Trophoblast cell (in vitro differentiated cells and primary cell): ENCODE data around the gene EFHC1.

Experiments used
- DNase-seq, 2 donors: peaks; one replicate each; pipeline ENCODE4 v3.0.0-alpha.2; 2016
- H2AFZ ChIP-seq: 2 replicates; pipeline ENCODE4 v1.6.1; 2013; ENCODE audit warnings: low read length, moderate library complexity, mild to moderate bottlenecking; ENCODE audit not compliant: insufficient read depth, poor library complexity
- H2AK5ac ChIP-seq: 2 replicates; pipeline ENCODE4 v1.6.1; 2013; ENCODE audit warnings: mild to moderate bottlenecking, low read length
- H2BK120ac ChIP-seq: 2 replicates; pipeline ENCODE4 v1.6.1; 2013; ENCODE audit warnings: low read length, mild to moderate bottlenecking, moderate library complexity; ENCODE audit not compliant: insufficient read depth, poor library complexity
- H2BK12ac ChIP-seq: 2 replicates; pipeline ENCODE4 v1.6.1; 2013; ENCODE audit warnings: mild to moderate bottlenecking, low read length, moderate library complexity
- H2BK5ac ChIP-seq: 2 replicates; pipeline ENCODE4 v1.6.1; 2013; ENCODE audit warnings: low read length, low read depth, moderate library complexity, mild to moderate bottlenecking; ENCODE audit not compliant: poor library complexity
- H3K14ac ChIP-seq: 2 replicates; pipeline ENCODE4 v1.6.1; 2013; ENCODE audit warnings: mild to moderate bottlenecking, low read length
- H3K18ac ChIP-seq: 2 replicates; pipeline ENCODE4 v1.6.1; 2013; ENCODE audit warnings: mild to moderate bottlenecking, low read length
- H3K23ac ChIP-seq: 2 replicates; pipeline ENCODE4 v1.6.1; 2013; ENCODE audit warnings: low read length
- H3K27ac ChIP-seq: 2 replicates; pipeline ENCODE4 v1.5.1; 2013; ENCODE audit warnings: low read depth, mild to moderate bottlenecking, inconsistent platforms, low read length, moderate library complexity
- H3K27me3 ChIP-seq: 2 replicates; pipeline ENCODE4 v1.6.1; 2013; ENCODE audit warnings: inconsistent platforms, mild to moderate bottlenecking, low read length, moderate library complexity; ENCODE audit not compliant: insufficient read depth
- H3K36me3 ChIP-seq, 2 experiments: 1 replicate in 1 of 2; 2 replicates in 1 of 2; pipeline ENCODE4 v1.6.1; 2013; ENCODE audit warnings: low read length in 2 of 2, mild to moderate bottlenecking in 2 of 2, moderate library complexity in 1 of 2; ENCODE audit not compliant: insufficient read depth in 2 of 2, control insufficient read depth in 1 of 2
- H3K4ac ChIP-seq: 2 replicates; pipeline ENCODE4 v1.6.1; 2013; ENCODE audit warnings: low read depth, mild to moderate bottlenecking, low read length, moderate library complexity
- H3K4me1 ChIP-seq, 2 experiments: 1 replicate in 1 of 2; 2 replicates in 1 of 2; pipeline ENCODE4 v1.6.1; 2013; ENCODE audit warnings: low read length in 2 of 2, mild to moderate bottlenecking in 2 of 2, moderate library complexity in 1 of 2; ENCODE audit not compliant: insufficient read depth in 2 of 2, control insufficient read depth in 1 of 2
- H3K4me2 ChIP-seq: 2 replicates; pipeline ENCODE4 v1.6.1; 2013; ENCODE audit warnings: inconsistent platforms, mild to moderate bottlenecking, low read length, moderate library complexity
- H3K4me3 ChIP-seq: 2 replicates; pipeline ENCODE4 v1.5.1; 2013; ENCODE audit warnings: mild to moderate bottlenecking, low read depth, low read length, inconsistent platforms
- H3K79me1 ChIP-seq: one replicate; pipeline ENCODE4 v1.6.1; 2013; ENCODE audit warnings: low read length
- H3K79me2 ChIP-seq: 2 replicates; pipeline ENCODE4 v1.6.1; 2013; ENCODE audit warnings: low read length, mild to moderate bottlenecking; ENCODE audit not compliant: control insufficient read depth, insufficient read depth, poor library complexity
- H3K9ac ChIP-seq: 2 replicates; pipeline ENCODE4 v1.6.1; 2013; ENCODE audit warnings: mild to moderate bottlenecking, low read length
- H3K9me3 ChIP-seq: 2 replicates; pipeline ENCODE4 v1.6.1; 2013; ENCODE audit warnings: low read depth, mild to moderate bottlenecking, control low read depth, inconsistent platforms, low read length; ENCODE audit not compliant: insufficient read depth
- H4K12ac ChIP-seq: 2 replicates; pipeline ENCODE4 v1.6.1; 2013; ENCODE audit warnings: low read depth, mild to moderate bottlenecking, low read length, moderate library complexity
- H4K8ac ChIP-seq: 2 replicates; pipeline ENCODE4 v1.6.1; 2013; ENCODE audit warnings: low read depth, mild to moderate bottlenecking, low read length, moderate library complexity
- H4K91ac ChIP-seq: one replicate; pipeline ENCODE4 v1.6.1; 2013; ENCODE audit warnings: low read depth, mild to moderate bottlenecking, low read length, moderate library complexity
- WGBS: extraction: QIAGEN DNeasy Blood & Tissue Kit; methylation state at CpG from one replicate; pipeline ENCODE4 v1.1.7; 2013; ENCODE audit warnings: missing lambda C conversion rate; ENCODE audit not compliant: insufficient read length, insufficient coverage; ENCODE audit errors: extremely low coverage; 5-methylcytosine and 5-hydroxymethylcytosine counted together

The EFHC1 gene

GRCh38 chr6:52545406-52546119 lies 125.4 kb downstream of the EFHC1 start:
- peak overlapping the region; percentile 10 for H3K18ac ChIP-seq
- H3K23ac ChIP-seq, result no peak overlapping the region
- no CpG with 5 or more reads among the region's 6 CpGs for WGBS
- no peaks in the 10 kb centered on the region for H3K9me3 ChIP-seq
- no peak for DNase-seq
- H2BK5ac ChIP-seq, result no peak overlapping the region
- H3K14ac ChIP-seq, result peak overlapping the region; percentile 29
- peak overlapping the region; percentile 54 for H2BK12ac ChIP-seq
- H3K4me3 ChIP-seq, result no peak overlapping the region
- H3K4me1 ChIP-seq, result peaks cover 15 to 22% of the 10 kb centered on the region in 2 experiments
- peaks cover 2% of the 10 kb centered on the region for H3K79me2 ChIP-seq
- H3K9ac ChIP-seq, result no peak overlapping the region
- H3K36me3 ChIP-seq, result no peaks in the 10 kb centered on the region
- H3K4me2 ChIP-seq, result no peak overlapping the region
- H2BK120ac ChIP-seq, result no peak overlapping the region
- H4K91ac ChIP-seq, result peak overlapping the region; percentile 33
- H4K12ac ChIP-seq, result no peak overlapping the region
- no peak overlapping the region for H3K27ac ChIP-seq
- peak overlapping the region; percentile 27 for H4K8ac ChIP-seq
- no peak overlapping the region for H2AFZ ChIP-seq
- H3K27me3 ChIP-seq, result no peaks in the 10 kb centered on the region
- peak overlapping the region; percentile 9 for H3K4ac ChIP-seq
- H2AK5ac ChIP-seq, result no peak overlapping the region
- peaks cover 2% of the 10 kb centered on the region for H3K79me1 ChIP-seq

- Histone ChIP-seq H2BK12ac (no peak overlapping the region), H3K9ac (no peak overlapping the region), H2BK5ac (no peak overlapping the region), H3K18ac (no peak overlapping the region), H4K8ac (no peak overlapping the region), H4K91ac (no peak overlapping the region), H2BK120ac (no peak overlapping the region), H3K14ac (no peak overlapping the region), H3K27ac (no peak overlapping the region), H3K27me3 (no peaks in the 10 kb centered on the region), H3K23ac (no peak overlapping the region), H4K12ac (no peak overlapping the region), H3K36me3 (no peaks in the 10 kb centered on the region), H3K9me3 (no peaks in the 10 kb centered on the region), H2AFZ (no peak overlapping the region), H3K4me1 (peaks cover 20 to 28% of the 10 kb centered on the region in 2 experiments), H3K79me1 (peaks cover 2% of the 10 kb centered on the region), H3K4me3 (no peak overlapping the region), H3K4ac (no peak overlapping the region), H3K4me2 (no peak overlapping the region), H3K79me2 (peaks cover 2% of the 10 kb centered on the region), H2AK5ac (no peak overlapping the region)
- no CpG with 5 or more reads among the region's 1 CpG for WGBS
- no peak for DNase-seq
These were observed 126.0 kb downstream of the EFHC1 start for GRCh38 chr6:52546192-52546591.

- H3K4ac ChIP-seq, result no peak overlapping the region
- no peak overlapping the region for H3K9ac ChIP-seq
- H3K4me1 ChIP-seq, result peaks cover 25 to 33% of the 10 kb centered on the region in 2 experiments
- no peak overlapping the region for H2BK120ac ChIP-seq
- H2BK12ac ChIP-seq, result no peak overlapping the region
- H3K79me1 ChIP-seq, result peaks cover 2% of the 10 kb centered on the region
- H3K4me3 ChIP-seq, result no peak overlapping the region
- peaks cover 3% of the 10 kb centered on the region for H3K79me2 ChIP-seq
- no peaks in the 10 kb centered on the region for H3K36me3 ChIP-seq
- no peak for DNase-seq
- H3K18ac ChIP-seq, result no peak overlapping the region
- no peak overlapping the region for H3K4me2 ChIP-seq
- H4K91ac ChIP-seq, result no peak overlapping the region
- H3K23ac ChIP-seq, result no peak overlapping the region
- H2AFZ ChIP-seq, result no peak overlapping the region
- H4K8ac ChIP-seq, result no peak overlapping the region
- H3K9me3 ChIP-seq, result no peaks in the 10 kb centered on the region
- H2BK5ac ChIP-seq, result no peak overlapping the region
- WGBS, result no CpG with 5 or more reads among the region's 3 CpGs
- no peak overlapping the region for H2AK5ac ChIP-seq
- H3K27me3 ChIP-seq, result no peaks in the 10 kb centered on the region
- H3K27ac ChIP-seq, result no peak overlapping the region
- no peak overlapping the region for H4K12ac ChIP-seq
- no peak overlapping the region for H3K14ac ChIP-seq
These were observed 126.5 kb downstream of the EFHC1 start for GRCh38 chr6:52546678-52547077.

GRCh38 chr6:52547647-52548352 lies 127.7 kb downstream of the EFHC1 start:
- H3K27me3 ChIP-seq, result no peaks in the 10 kb centered on the region
- H2AK5ac ChIP-seq, result no peak overlapping the region
- peaks cover 2% of the 10 kb centered on the region for H3K79me1 ChIP-seq
- H3K27ac ChIP-seq, result no peak overlapping the region
- no peak overlapping the region for H3K9ac ChIP-seq
- H2BK5ac ChIP-seq, result no peak overlapping the region
- no CpG with 5 or more reads among the region's 9 CpGs for WGBS
- H2BK120ac ChIP-seq, result no peak overlapping the region
- H4K12ac ChIP-seq, result no peak overlapping the region
- no peaks in the 10 kb centered on the region for H3K9me3 ChIP-seq
- no peak overlapping the region for H2BK12ac ChIP-seq
- H3K4ac ChIP-seq, result no peak overlapping the region
- no peak overlapping the region for H3K14ac ChIP-seq
- no peak overlapping the region for H3K4me3 ChIP-seq
- no peak for DNase-seq
- no peak overlapping the region for H3K4me2 ChIP-seq
- no peak overlapping the region for H2AFZ ChIP-seq
- no peak overlapping the region for H3K18ac ChIP-seq
- no peak overlapping the region for H4K8ac ChIP-seq
- H3K36me3 ChIP-seq, result no peaks in the 10 kb centered on the region
- H3K79me2 ChIP-seq, result peaks cover 3% of the 10 kb centered on the region
- H3K23ac ChIP-seq, result no peak overlapping the region
- H4K91ac ChIP-seq, result no peak overlapping the region
- peaks cover 32 to 42% of the 10 kb centered on the region in 2 experiments for H3K4me1 ChIP-seq
